ENCODE results near the gene WDR37.
A peak's percentile ranks its signal among the peaks of the same experiment; 100 is the strongest.
"Not testable (repeated sequence)": the region's sequence is repeated elsewhere in the genome, so short reads cannot be mapped to it uniquely, and the experiment has no call there.

WDR37 gene

DNA sequence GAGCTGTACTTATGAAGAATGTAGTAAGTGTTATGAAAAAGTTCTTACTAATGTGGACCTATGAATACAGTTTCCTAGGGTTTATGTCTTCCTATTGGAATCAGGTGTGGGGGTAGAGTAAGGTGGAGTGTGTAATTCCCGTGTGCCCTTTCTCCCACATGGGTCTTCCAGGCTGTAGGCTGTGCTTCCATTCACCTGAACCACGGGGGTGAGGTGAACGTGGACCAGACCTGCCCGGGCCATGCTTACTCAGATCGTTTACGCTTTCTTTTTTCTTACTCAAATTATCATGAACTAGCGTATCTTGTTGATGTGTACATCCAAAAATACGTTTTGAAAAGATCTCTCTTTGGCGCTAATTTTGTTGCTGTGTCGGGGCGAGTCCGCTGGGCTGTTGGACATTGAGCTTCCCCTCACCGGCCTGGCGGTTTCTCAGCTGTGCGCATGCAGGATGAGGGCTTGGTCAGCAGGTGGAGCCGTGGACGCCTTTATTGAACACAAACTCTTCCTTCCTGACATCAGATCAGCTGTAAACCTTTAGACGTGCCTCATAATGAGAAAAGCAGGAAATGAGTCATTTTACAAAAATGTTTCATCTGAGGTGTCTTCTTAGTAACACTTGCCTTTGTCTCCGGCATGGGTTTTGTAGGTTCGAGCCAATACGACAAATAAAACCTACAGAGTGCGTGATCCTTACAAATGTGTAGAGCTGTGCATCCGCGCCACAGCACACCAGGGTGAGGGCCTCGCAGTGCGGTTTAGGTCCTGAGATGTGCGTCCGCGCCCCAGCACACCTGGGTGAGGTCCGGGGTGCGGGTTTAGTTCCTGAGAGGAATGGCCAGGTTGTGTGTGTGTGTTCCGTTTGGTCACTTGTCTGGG is 53.8 kb downstream of the WDR37 start:
- DNase-seq = peak; percentile 88

GRCh38 chr10:1110674-1111119 is 54.5 kb downstream of the WDR37 start:
- DNase-seq = no peak

DNA sequence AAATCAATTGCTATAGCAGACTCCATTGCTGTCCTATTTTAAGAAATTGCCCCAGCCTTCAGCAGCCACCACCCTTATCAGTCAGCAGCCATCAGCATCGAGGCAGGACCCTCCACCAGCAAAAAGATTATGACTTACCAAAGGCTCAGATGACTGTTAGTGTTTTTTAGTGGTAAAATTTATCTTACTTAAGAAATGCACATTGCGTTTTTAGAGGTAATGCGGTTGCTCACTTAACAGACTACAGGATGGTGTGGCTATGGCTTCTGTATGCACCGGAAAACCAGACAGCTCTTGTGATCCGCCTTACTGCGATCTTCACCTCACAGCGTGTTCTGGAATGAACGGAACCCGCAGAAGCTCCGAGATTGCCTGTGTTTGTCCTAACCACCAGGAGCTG is 58.1 kb downstream of the WDR37 start:
- DNase-seq = no peak

- DNase-seq = no peak
These were observed 58.8 kb downstream of the WDR37 start for GRCh38 chr10:1114719-1115606.

GRCh38 chr10:1115607-1115955 is 59.4 kb downstream of the WDR37 start:
- DNase-seq = no peak

GRCh38 chr10:1116051-1116450 is 59.9 kb downstream of the WDR37 start:
- DNase-seq = no peak

DNA sequence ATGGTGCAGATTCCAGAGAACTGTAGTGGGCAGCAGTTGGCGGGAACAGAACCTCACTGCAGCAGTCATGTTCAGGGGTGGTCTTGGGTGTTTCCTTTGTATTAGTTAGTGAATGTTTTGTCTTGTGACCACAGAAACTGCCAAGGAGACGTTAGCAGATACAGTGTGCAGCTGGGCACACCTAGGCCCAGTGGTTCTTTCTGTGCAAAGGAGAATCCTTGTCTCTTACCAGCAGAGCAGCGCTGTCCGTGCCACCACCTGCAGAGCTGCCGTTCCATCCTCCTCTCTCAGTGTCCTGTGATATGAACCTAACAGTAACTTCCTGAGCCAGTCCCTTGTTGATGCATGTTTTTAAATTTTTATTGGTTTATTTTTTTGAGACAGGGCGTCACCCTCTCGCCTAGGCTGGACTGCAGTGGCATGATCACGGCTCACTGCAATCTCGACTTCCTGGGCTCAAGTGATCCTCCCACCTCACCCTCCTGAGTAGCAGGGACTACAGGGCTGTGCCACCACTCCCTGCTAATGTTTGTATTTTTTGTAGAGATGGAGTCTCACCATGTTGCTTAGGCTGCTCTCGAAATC is 60.6 kb downstream of the WDR37 start:
- DNase-seq = no peak

DNA sequence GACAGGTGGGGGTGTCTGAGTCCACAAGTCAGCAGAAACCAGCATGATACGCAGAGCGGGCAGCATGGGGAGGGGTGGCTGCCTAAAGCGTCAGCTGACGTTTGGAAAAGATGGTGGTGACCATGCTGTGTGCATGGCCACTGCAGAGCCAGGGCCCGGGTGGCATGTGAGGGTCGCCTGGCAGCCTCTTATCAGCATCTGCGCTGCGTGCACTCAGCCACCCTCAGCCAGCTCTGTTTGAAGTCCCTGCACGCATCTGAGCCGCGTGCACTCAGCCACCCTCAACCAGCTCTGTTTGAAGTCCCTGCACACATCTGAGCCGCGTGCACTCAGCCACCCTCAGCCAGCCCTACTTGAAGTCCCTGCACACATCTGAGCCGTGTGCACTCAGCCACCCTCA is 61.5 kb downstream of the WDR37 start:
- DNase-seq = no peak

DNA sequence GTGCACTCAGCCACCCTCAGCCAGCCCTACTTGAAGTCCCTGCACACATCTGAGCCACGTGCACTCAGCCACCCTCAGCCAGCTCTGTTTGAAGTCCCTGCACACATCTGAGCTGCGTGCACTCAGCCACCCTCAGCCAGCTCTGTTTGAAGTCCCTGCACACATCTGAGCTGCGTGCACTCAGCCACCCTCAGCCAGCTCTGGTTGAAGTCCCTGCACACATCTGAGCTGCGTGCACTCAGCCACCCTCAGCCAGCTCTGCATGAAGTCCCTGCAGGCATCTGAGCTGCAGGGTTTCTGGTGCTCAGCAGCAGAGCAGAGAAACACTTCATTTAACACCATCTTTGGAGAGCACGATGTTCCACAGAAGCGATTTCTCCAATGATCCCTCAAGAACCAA is 62.1 kb downstream of the WDR37 start:
- not testable (repeated sequence) for DNase-seq

DNA sequence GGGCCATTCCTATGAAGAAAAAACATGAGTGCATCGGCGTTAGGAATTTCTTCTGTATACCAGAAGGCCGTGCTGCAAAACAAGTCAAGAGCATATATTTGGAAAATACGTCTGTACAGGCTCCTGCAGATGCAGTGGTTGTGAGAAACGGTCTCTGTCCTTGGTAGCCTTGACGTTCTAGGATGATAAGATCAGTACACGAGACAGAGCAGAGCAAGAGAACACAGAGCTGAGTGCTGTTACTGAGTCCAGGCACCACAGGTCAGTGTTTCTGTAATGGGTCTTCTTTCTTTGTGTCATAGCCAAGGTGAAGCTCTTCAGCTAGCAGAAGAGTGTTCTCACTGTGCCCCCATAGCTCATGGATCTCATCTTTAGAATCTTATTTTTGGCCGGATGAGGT is 62.8 kb downstream of the WDR37 start:
- no peak for DNase-seq

- no peak for DNase-seq
These were observed 63.3 kb downstream of the WDR37 start for GRCh38 chr10:1119501-1119900.

- DNase-seq = no peak
These were observed 64.1 kb downstream of the WDR37 start for GRCh38 chr10:1120306-1120705.

- DNase-seq = no peak
These were observed 64.6 kb downstream of the WDR37 start for GRCh38 chr10:1120801-1121211.

DNA sequence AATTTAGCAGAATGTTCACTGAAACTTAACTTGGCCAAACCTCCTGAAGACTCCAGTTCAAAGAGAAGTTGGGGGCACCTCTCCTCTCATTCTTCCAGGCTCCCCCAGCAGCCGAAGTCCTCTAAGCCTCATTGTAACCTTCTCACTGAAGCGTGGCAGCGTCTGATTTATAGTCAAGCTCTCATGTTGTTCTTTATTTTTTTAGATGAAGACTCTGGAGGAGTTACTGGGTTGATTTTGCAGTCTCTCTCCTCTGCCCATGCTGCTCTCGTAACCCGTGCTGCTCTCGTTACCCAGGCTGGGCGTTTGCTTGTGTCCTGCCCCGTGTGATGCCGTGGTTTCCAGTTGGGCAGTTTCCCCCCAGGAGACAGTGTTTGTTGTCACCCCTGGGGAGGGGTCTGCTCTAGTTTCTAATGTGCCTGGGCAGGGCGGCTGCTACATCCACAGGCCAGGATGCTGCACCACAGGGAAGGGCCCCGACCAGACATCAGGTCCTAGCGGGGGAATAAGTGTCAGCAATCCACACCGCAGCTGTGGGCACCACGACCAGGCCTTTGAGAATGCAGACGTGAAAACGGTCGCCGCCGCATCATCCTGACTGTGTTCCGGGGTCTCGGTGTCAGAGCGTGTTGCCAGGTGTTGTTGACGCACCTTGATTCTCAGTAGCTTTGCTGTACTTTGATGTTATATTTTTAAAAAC is 65.2 kb downstream of the WDR37 start:
- no peak for DNase-seq

DNA sequence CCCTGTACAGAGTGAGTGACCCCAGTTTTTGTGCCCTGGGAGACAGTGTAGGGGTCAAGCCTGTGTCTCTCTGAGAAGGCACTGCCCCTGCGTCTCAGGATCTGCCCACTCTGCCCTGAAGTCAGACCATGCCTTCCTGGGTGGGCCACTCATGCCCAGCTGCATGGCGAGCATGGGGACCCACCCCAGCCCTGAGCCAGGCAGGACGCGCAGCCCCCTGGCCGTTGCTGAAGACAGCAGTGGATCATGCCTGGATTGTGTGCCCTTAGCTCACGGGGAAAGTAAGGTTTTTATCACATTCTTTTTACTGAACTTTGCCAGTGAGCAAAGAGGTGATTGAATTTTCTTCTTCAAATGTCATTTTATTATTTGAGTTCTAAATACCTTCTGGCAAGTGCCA is 66.2 kb downstream of the WDR37 start:
- no peak for DNase-seq

GRCh38 chr10:1123198-1123597 is 67.0 kb downstream of the WDR37 start:
- DNase-seq = no peak

DNA sequence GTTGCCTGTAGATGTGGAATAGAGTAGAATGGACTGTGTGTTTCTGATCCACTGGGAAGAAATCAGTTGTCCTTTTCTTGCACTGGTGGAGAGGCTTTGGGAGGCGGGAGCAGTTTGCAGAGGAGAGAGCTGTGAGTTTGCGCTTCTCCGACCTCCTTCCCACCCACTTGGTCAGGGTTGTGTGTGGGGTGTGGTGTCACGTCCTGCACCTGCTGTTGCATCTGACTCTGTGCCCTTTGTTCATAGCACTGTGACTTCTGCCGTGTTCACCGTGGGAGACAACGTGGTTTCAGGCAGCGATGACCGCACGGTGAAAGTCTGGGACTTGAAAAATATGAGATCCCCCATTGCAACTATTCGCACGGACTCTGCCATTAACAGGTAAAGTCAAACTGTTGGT is 67.8 kb downstream of the WDR37 start:
- DNase-seq = no peak

DNA sequence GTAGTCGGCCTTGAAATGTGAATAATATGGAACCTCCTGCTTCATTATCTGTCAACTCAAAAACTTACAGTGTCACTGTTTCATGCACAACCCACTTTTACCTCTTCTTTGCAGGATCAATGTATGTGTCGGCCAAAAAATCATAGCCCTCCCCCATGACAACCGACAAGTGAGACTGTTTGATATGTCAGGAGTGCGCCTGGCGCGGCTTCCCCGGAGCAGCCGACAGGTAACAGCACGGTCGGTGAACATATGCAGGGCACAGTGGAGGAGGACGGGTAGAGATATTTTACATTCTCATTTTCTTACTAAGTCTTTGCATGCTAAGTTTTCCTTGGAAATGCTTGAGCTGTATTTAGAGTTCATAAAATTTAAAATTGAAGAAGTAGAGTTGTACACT is 68.6 kb downstream of the WDR37 start:
- no peak for DNase-seq

DNA sequence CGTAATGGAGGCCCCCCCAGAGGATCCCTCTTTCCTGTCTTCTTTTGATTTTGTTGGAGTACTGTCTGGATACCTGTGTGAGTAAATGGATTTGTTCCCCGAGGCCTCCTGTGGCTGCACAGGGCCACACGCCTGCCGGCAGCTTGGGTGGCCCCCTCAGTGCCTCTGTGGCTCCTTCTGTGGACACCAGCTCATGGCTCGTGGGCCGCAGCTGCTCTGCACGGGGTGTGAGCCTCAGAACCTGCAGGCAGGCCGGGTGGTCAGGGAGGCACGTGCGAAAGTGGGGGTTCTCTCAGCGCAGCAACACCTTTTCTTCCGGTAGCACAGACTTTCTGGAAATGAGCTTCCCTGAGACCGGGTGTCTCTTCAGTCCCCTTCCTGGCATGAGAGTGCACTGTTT is 70.3 kb downstream of the WDR37 start:
- no peak for DNase-seq

DNA sequence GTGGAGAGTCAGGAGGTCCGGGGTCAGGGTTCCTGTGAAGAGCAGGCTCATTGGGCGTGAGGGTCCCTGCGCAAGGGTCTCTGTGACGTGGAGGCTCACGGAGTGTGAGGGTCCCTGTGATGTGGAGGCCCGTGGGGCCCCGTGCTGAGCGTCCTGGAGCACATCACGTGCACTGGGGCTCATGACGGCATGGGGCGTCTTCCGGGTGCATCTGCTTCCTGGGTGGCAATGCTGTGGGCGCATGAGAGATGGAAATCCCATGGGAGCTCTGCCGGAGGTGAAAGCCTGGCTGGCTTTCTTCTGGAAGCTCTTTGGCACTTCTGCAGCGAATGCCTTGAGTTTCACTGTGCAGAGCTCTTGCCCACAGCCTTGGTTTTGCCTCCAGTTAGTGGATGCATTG is 71.4 kb downstream of the WDR37 start:
- no peak for DNase-seq

GRCh38 chr10:1128115-1128514 is 71.9 kb downstream of the WDR37 start:
- no peak for DNase-seq

GRCh38 chr10:1128649-1129048 is 72.5 kb downstream of the WDR37 start:
- no peak for DNase-seq

DNA sequence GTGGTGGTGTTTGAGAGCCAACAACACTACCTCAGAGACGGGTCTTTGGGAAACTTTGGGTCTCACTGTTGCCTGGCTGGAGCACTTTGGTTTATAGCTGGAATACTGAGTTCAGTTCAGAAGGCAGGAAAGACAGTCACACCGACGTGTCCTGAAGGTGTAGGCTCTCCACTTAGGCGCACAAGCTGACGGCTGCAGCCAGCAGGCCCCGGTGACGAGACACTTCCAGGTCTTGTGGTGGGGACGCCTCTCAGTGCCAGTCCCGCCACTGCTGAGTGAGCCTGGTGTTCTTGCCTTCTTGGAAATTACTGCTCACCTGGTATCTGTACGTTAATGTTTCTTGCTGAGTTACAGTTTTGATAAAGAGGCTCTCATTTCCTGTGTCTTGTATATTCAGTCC is 74.0 kb downstream of the WDR37 start:
- no peak for DNase-seq
